IPS DF 4.7 (cell line): ENCODE measurements around the gene MAP3K15.
"Not testable (repeated sequence)": the region's sequence is repeated elsewhere in the genome, so short reads cannot be mapped to it uniquely, and the experiment has no call there.

Experiments used
- DNase-seq: peaks from one replicate; pipeline ENCODE4 v3.0.0-alpha.2; 2013; ENCODE audit warnings: low spot score; ENCODE audit errors: extremely low read depth

MAP3K15 gene

GRCh38 chrX:19540076-19540475 lies 24.8 kb upstream of the MAP3K15 start:
- DNase-seq = no peak

- DNase-seq = no peak
These were observed 24.4 kb upstream of the MAP3K15 start for GRCh38 chrX:19539665-19540064.

GRCh38 chrX:19535476-19535875 lies 20.2 kb upstream of the MAP3K15 start:
- DNase-seq = no peak

GRCh38 chrX:19532709-19533108 lies 17.4 kb upstream of the MAP3K15 start:
- no peak for DNase-seq

DNA sequence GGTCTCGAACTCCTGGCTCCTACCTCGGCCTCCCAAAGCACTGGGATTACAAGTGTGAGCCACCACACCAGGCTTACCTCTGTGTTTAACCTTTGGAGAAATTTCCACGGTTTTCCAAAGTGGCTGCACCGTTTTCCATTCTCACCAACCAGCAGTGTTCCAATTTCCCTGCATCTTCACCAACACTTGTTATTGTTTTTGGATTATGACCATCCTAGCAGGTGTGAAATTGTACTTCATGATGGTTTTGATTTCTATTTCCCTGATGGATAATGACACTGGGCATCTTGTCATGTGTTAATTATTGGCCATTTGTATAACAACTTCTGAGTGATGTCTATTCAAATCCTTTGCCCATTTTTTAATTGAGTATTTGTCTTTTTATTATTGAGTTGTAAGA lies 2.7 kb upstream of the MAP3K15 start:
- no peak for DNase-seq

DNA sequence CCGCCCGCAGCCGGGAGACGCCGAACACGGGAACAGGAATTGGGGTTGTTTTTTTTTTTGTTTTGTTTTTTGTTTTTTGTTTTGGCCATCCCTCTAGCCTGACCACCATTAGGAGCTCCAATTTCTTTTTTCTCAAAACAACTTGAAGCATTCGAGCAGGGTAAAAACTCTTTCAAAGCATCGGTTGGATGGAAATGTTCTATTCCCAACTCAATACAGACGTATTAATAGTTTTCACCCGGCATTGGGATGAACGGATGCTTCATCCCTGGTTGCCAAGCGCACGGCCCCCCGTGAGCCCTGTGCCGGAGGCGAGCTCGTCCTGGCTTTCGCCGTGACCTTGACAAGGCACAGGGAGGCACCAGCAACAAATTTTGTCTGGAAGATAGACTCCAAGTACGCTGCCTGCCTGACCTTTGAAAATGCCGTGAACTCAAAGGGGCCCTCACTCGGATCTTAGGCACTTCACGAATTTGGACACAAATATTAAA lies 352 bp upstream of the MAP3K15 start:
- no peak for DNase-seq

DNA sequence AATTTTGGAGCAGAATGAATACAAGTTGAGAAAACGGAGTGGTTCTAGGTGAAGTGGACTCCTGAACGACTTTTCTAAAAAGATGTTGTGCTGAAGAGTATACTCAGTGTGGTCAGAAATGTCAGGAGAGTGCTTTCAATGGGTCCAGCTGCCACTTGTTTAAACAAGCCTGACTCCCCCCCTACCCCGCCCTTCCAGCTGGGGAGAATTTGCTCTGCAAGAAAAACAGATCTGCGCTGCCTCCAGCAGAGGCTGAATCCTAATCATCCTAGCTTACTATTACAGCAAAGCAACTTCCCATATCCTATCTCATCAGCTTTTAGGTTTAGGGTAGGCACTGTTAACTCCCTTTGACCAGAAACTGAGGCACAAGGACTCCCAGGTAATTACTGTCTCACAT lies 1.9 kb downstream of the MAP3K15 start:
- no peak for DNase-seq

DNA sequence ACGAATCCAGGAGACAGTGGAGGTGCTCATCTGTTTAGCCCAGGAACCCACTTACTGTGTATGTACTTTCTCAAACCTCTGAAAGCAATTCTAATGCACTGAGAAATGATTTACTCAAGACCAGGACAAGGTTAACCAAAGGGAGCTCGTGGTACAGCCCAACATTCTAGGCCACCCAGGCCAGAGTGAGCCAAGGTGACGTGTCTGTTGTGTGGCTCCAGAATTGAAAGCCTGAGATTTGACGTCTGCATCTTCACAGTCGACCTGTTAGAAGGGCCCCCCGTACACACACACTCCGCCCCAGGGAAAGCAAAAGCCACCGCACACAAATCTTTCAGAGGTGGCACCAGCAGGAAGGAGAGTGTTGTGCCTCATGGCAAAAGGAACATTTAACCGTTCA lies 2.3 kb downstream of the MAP3K15 start:
- no peak for DNase-seq

- DNase-seq = no peak
These were observed 2.9 kb downstream of the MAP3K15 start for GRCh38 chrX:19512359-19512758.

DNA sequence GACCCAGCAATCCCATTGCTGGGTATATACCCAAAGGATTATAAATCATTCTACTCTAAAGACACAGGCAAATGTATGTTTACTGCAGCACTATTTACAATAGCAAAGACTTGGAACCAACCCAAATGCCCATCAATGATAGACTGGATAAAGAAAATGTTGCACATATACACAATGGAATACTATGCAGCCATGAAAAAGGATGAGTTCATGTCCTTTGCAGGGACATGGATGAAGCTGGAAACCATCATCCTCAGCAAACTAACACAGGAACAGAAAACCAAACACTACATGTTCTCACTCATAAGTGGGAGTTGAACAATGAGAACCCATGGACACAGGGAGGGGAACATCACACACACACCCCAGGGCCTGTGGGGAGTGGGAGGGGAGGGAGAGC lies 3.5 kb downstream of the MAP3K15 start:
- not testable (repeated sequence) for DNase-seq

DNA sequence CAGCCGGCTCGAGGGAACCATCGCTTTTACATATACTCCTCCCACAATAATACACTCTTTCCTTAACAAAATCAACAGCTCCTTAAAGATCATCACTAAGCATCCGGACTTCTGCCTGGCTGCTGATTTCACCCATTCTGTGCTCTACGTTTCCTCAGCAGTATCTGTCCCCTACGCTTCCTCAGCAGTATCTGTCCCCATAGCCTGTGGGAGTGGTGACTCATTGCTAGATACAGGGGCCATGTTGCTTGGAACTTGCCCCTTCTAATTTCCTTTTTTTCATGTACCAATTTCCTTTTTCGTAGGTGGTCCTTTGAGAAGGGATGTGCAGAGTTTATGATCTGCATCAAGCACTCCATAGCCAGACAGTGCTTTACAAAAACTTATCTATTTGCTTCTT lies 18.6 kb downstream of the MAP3K15 start:
- DNase-seq = no peak

DNA sequence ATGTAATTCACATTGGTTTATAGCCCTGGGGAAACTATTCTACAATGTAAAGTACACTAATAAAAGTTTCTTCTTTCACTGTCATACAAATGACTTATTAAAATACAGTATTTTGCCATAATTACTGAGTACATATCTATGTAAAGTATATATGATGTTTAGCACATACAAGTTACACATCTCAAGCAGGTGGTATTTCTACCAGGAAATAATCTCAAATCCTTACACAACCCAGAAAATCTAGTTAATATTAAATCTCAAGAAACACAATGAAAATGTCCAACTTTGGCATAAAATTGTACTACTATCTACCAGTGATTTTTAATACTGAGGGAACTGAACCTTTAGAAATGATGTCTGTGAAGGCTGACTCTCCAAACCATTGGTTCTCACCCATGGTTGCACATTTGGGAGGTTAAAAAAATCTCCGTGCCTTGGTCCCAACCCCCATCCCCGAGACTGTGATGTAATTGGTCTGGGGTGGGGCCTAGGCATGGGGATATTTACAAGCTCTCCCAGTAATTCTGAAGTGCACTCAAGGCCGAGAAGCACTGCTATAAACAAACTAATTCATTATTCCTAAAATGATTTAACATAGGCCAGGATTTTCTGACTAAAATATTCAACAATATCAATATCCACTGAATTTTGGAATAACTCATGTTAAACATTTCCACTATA lies 27.6 kb downstream of the MAP3K15 start:
- DNase-seq = no peak

- no peak for DNase-seq
These were observed 35.9 kb downstream of the MAP3K15 start for GRCh38 chrX:19479458-19479857.

GRCh38 chrX:19468383-19468782 lies 46.9 kb downstream of the MAP3K15 start:
- DNase-seq = not testable (repeated sequence)

- no peak for DNase-seq
These were observed 52.4 kb downstream of the MAP3K15 start for GRCh38 chrX:19462879-19463278.

DNA sequence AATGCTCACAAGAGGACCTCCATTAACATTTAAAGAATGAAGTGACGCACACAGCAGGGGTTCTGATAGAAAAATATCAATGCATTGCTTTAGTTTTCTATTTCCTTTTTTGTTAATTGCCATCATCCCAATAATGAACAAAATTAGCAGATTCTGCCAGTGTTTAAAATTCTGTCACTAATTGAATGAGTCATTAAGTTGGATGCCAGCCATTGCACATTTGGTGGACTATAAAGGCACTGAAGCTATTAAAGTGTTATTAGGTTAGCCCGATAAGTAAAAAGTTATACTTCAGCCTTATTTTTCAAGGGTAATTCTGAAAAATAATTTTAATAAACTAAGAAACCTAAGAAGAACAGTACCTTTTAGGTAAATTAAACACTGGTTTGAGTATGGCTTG lies 53.1 kb downstream of the MAP3K15 start:
- DNase-seq = no peak

DNA sequence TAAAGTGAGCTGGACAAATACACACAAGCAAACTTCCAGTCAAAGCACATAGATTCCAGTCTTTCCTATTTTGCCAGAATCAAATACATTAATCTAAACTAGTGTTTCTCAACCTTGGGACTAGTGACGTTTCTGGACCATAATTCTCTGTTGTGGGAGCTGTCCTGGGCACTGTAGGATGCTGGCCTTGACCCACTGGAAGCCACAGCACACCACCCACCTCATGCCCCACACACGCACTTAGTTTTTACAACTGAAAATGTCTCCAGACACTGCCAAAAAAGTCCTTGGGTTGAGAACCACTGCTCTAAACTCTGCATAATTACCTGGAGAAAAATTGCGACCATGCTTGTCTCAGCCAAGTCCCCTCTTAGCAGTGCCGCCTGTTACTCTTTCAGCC lies 57.6 kb downstream of the MAP3K15 start:
- no peak for DNase-seq

- DNase-seq = no peak
These were observed 67.2 kb downstream of the MAP3K15 start for GRCh38 chrX:19448077-19448476.

DNA sequence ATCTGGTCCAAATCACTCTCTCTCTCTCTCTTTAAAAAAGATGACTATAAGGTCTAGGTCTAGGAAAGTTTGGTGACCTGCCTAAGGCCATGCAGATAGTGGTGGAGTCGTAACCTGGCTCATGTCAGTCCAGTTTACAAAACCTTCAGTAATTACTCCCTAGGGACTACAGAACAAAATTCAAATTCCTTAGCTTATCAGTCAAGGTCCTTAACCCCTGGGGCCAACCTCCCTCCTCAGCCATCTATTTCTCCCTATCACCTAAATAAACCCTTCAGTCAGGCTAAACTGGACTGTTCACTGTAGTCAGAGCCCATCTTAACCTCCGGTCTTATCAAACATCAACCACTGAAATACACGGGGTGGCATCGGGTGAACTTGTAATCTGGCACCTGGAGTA lies 68.9 kb downstream of the MAP3K15 start:
- no peak for DNase-seq

DNA sequence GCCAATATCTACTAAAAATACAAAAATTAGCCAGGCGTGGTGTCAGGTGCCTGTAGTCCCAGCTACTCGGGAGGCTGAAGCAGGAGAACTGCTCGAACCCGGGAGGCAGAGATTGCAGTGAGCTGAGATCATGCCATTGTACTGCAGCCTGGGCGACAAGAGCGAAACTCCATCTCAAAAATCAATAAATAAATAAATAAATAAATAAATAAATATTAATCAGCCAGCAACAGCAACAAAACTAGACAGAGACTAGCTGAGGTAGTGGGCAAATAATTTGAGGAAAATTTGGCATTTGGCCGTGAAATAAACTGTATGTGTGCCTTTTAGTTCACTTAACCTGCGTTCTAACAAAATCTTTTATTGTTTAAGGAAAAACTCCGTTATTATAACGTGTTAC lies 69.5 kb downstream of the MAP3K15 start:
- not testable (repeated sequence) for DNase-seq

DNA sequence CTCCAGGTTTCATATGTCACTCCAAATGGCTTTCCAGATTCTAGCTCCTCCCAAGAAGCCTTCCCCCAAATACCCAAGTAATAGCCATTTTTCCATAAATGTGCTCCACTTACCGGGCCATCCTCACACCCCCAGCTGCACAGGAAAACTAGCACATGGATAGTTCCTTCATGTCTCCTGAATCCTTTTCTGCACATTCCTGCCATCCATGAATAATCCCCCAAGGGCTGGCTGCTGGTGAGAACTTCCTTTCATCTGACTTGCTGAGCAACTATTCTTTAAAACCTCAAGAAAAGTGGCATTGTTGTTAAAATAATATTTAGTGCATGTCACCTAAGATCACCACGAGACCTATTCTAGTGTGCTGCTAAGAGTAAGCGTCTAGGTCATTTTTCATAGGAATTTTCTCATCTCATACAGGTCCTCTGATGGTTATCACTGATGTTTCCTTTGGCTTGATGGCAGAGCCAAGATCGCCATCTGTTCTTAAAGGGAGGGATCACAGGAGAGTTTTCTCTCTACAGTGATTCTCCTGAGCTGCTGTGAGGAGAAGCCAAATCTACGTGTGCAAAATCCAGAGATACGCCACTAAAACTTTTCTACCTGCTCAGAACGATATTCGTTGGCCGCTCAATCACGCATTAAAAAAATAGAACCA lies 71.3 kb downstream of the MAP3K15 start:
- no peak for DNase-seq

DNA sequence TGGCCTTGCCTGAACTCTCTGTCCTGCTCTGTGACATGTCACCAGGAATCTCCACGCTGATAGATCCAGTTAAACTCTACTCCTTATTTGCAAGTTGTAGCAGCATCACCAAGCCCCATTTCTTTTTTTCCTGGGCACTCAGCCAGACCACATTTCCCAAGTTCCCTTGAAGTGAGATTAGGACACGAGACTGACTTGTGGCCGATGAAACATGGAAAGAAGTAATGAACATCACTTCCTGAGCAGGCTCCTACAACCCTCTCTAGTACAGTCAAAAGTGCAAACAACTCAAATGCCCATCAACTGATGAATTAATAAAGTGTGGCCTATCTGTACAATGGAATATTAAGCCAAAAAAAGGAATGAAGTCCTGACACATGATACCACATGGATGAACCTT lies 74.6 kb downstream of the MAP3K15 start:
- no peak for DNase-seq

GRCh38 chrX:19422661-19423060 lies 92.6 kb downstream of the MAP3K15 start:
- not testable (repeated sequence) for DNase-seq
